ENCODE measurements around the gene MTERF4.

The MTERF4 gene

DNA sequence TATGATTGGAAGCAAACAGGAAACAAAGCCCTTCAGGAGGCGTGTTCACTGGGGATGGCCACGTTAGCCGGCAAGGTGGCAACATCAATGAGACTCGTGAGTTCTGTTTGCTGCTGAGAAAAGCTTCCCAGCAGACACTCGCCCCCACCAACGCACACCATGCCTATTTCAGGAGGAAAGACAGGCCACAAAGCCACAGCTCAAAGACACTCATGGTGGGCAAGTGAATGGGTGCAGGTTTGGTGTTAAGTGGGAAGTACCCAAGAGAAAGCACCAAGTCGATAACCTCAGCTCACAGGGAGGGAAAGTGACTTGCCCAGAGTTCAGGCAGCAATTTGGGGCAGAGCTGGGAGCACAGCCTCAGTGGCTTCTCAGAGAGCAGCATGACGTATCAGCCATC lies 10.5 kb upstream of the MTERF4 start:
- Histone ChIP-seq H3K4me1 (ENCODE audit: low read depth, poor library complexity, severe bottlenecking) (no peaks in the 10 kb centered on the region), H4K20me1 (ENCODE audit: insufficient read depth) (no peaks in the 10 kb centered on the region), H3K27me3 (ENCODE audit: insufficient read depth, low read depth) (no peaks in the 10 kb centered on the region), H2AFZ (ENCODE audit: low read depth) (no peak overlapping the region), H3K27ac (no peak overlapping the region), H3K4me2 (no peak overlapping the region), H3K36me3 (ENCODE audit: insufficient read depth) (no peaks in the 10 kb centered on the region; the same call in 1 of the 2 replicates), H3K9ac (no peak overlapping the region), H3K4me3 (IDR thresholded peaks at IDR 0.05; ENCODE audit: insufficient read depth, low read depth, low read length) (no peak overlapping the region), H3K79me2 (ENCODE audit: insufficient read depth, low read depth) (no peaks in the 10 kb centered on the region)
- TF ChIP-seq, protein P1, sequence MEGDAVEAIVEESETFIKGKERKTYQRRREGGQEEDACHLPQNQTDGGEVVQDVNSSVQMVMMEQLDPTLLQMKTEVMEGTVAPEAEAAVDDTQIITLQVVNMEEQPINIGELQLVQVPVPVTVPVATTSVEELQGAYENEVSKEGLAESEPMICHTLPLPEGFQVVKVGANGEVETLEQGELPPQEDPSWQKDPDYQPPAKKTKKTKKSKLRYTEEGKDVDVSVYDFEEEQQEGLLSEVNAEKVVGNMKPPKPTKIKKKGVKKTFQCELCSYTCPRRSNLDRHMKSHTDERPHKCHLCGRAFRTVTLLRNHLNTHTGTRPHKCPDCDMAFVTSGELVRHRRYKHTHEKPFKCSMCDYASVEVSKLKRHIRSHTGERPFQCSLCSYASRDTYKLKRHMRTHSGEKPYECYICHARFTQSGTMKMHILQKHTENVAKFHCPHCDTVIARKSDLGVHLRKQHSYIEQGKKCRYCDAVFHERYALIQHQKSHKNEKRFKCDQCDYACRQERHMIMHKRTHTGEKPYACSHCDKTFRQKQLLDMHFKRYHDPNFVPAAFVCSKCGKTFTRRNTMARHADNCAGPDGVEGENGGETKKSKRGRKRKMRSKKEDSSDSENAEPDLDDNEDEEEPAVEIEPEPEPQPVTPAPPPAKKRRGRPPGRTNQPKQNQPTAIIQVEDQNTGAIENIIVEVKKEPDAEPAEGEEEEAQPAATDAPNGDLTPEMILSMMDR (conservative IDR thresholded peaks at IDR 0.05; ENCODE audit: low read depth, low read length), result no peak

DNA sequence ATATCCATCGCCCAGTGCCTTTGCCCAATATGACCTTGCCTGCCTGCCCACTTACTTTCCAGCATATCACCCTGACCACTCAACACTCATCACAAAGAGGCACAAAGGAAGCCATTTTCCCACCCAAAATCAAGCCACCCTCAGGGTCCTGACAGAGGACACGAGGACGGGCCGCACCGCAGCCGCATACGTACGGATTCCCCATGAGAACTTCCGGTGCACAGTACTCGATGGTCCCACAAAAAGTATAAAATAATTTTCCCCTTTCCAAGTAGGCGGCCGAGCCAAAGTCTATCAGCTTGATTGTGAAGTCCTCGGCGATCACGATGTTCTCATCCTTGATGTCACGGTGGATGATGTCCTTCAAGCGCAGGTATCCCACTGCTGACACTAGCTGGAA lies 10.0 kb upstream of the MTERF4 start:
- no peak overlapping the region for H3K4me3 ChIP-seq (IDR thresholded peaks at IDR 0.05; ENCODE audit: insufficient read depth, low read depth, low read length)
- TF ChIP-seq, protein P1 (conservative IDR thresholded peaks at IDR 0.05; ENCODE audit: low read depth, low read length), result no peak
- H3K79me2 ChIP-seq (ENCODE audit: insufficient read depth, low read depth), result no peaks in the 10 kb centered on the region
- H3K36me3 ChIP-seq (ENCODE audit: insufficient read depth), result no peaks in the 10 kb centered on the region; the same call in 1 of the 2 replicates
- no peaks in the 10 kb centered on the region for H3K4me1 ChIP-seq (ENCODE audit: low read depth, poor library complexity, severe bottlenecking)
- no peak overlapping the region for H3K27ac ChIP-seq
- no peaks in the 10 kb centered on the region for H4K20me1 ChIP-seq (ENCODE audit: insufficient read depth)
- H2AFZ ChIP-seq (ENCODE audit: low read depth), result no peak overlapping the region
- no peaks in the 10 kb centered on the region for H3K27me3 ChIP-seq (ENCODE audit: insufficient read depth, low read depth)
- no peak overlapping the region for H3K9ac ChIP-seq
- H3K4me2 ChIP-seq, result no peak overlapping the region

DNA sequence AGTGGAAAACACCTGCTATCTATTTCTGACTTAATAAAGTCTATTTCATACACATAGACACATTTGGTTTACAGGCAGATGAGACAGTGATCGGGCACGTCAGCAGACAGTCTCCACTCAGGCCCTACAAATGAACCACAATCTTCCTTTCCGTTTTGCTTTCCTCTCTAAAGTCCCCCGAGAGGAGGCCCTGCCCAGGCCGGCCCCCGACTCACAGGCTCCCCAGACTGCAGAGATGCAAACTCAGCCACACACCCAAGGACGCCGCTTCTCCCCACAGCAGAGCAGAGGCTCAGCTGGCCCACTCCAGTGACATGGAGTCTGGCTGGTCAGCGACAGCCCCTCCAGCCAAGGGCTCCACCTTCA lies 9.3 kb upstream of the MTERF4 start:
- no peak overlapping the region for H3K4me2 ChIP-seq
- H4K20me1 ChIP-seq (ENCODE audit: insufficient read depth), result no peaks in the 10 kb centered on the region
- H3K36me3 ChIP-seq (ENCODE audit: insufficient read depth), result no peaks in the 10 kb centered on the region; the same call in 1 of the 2 replicates
- no peaks in the 10 kb centered on the region for H3K79me2 ChIP-seq (ENCODE audit: insufficient read depth, low read depth)
- TF ChIP-seq, protein P1 (conservative IDR thresholded peaks at IDR 0.05; ENCODE audit: low read depth, low read length), result no peak
- H3K4me3 ChIP-seq (IDR thresholded peaks at IDR 0.05; ENCODE audit: insufficient read depth, low read depth, low read length), result no peak overlapping the region
- no peak overlapping the region for H2AFZ ChIP-seq (ENCODE audit: low read depth)
- no peak overlapping the region for H3K9ac ChIP-seq
- H3K27me3 ChIP-seq (ENCODE audit: insufficient read depth, low read depth), result no peaks in the 10 kb centered on the region
- no peaks in the 10 kb centered on the region for H3K4me1 ChIP-seq (ENCODE audit: low read depth, poor library complexity, severe bottlenecking)
- H3K27ac ChIP-seq, result no peak overlapping the region

DNA sequence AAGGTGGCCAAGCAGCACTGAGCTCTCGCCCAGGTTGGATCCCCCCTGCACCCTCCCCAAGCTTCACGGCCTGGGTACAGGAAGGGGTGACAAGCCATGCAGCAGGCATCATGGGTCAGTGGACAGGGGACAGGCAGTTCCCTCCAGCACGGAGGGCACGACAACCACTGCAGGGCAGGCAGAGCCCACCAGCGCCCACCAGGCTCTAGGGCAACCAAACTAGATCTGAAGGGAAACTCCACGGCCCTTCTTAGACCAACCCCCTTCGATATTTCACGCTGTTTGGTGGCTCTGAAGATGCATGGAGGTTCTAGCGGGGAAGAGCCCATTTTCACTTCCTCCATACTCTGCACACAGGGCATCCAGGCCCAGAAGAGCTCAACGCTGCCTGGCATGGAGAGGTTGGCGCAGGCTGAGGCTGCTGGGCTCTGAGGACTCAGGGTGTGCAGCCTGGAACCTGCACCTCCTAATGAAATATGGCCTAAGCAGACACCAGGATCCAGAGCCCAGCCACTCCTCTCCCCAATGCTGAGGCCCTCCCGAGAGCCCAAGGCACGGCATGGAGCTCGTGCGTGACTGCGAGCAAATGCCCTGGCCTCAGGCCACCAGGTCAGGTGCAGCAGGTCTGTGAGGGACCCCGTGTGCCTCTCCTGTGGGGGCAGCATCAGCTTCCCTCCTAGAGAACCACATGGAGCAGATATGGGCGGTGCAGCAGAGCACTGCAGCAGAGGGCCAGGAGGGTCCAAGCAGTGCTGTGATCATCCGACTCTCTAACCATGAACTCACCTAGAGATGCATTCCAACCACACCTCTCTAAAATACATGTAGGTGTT lies 8.7 kb upstream of the MTERF4 start:
- TF ChIP-seq, protein P1 (conservative IDR thresholded peaks at IDR 0.05; ENCODE audit: low read depth, low read length), result no peak
- no peaks in the 10 kb centered on the region for H3K79me2 ChIP-seq (ENCODE audit: insufficient read depth, low read depth)
- no peak overlapping the region for H3K27ac ChIP-seq
- no peaks in the 10 kb centered on the region for H3K27me3 ChIP-seq (ENCODE audit: insufficient read depth, low read depth)
- no peak overlapping the region for H3K4me3 ChIP-seq (IDR thresholded peaks at IDR 0.05; ENCODE audit: insufficient read depth, low read depth, low read length)
- H3K4me1 ChIP-seq (ENCODE audit: low read depth, poor library complexity, severe bottlenecking), result no peaks in the 10 kb centered on the region
- no peak overlapping the region for H3K4me2 ChIP-seq
- no peak overlapping the region for H2AFZ ChIP-seq (ENCODE audit: low read depth)
- no peak overlapping the region for H3K9ac ChIP-seq
- no peaks in the 10 kb centered on the region; the same call in 1 of the 2 replicates for H3K36me3 ChIP-seq (ENCODE audit: insufficient read depth)
- no peaks in the 10 kb centered on the region for H4K20me1 ChIP-seq (ENCODE audit: insufficient read depth)

Data from KMS-11 (cell line).